Measurements from ENCODE around the gene DCDC1.

The DCDC1 gene

GRCh38 chr11:31361743-31362142 is 7.8 kb downstream of the DCDC1 start:
- H3K4me1 ChIP-seq (ENCODE audit: insufficient read depth, poor library complexity, severe bottlenecking), result no peaks in the 10 kb centered on the region
- no peak for DNase-seq (ENCODE audit: low spot score)
- H3K9me3 ChIP-seq (ENCODE audit: severe bottlenecking), result no peaks in the 10 kb centered on the region
- no peak for TF ChIP-seq CTCF (IDR thresholded peaks at IDR 0.05; ENCODE audit: poor library complexity, severe bottlenecking)
- no peak overlapping the region for H3K27ac ChIP-seq (ENCODE audit: poor library complexity, severe bottlenecking)
- H3K4me3 ChIP-seq (ENCODE audit: severe bottlenecking), result no peak overlapping the region
- ATAC-seq (ENCODE audit: low read depth), result no peak
- no peaks in the 10 kb centered on the region for H3K36me3 ChIP-seq (ENCODE audit: low read depth)
- H3K27me3 ChIP-seq (ENCODE audit: insufficient read depth, poor library complexity, severe bottlenecking), result peaks cover 2% of the 10 kb centered on the region

GRCh38 chr11:31355817-31356216 is 13.7 kb downstream of the DCDC1 start:
- no peaks in the 10 kb centered on the region for H3K36me3 ChIP-seq (ENCODE audit: low read depth)
- H3K27me3 ChIP-seq (ENCODE audit: insufficient read depth, poor library complexity, severe bottlenecking), result no peaks in the 10 kb centered on the region
- H3K27ac ChIP-seq (ENCODE audit: poor library complexity, severe bottlenecking), result no peak overlapping the region
- no peak for TF ChIP-seq CTCF (IDR thresholded peaks at IDR 0.05; ENCODE audit: poor library complexity, severe bottlenecking)
- no peak overlapping the region for H3K4me3 ChIP-seq (ENCODE audit: severe bottlenecking)
- H3K4me1 ChIP-seq (ENCODE audit: insufficient read depth, poor library complexity, severe bottlenecking), result no peaks in the 10 kb centered on the region
- DNase-seq (ENCODE audit: low spot score) (no peak), ATAC-seq (ENCODE audit: low read depth) (peak; percentile 58; the same call in 2 of the 3 replicates)
- no peaks in the 10 kb centered on the region for H3K9me3 ChIP-seq (ENCODE audit: severe bottlenecking)

- Histone ChIP-seq H3K4me3 (ENCODE audit: severe bottlenecking) (no peak overlapping the region), H3K4me1 (ENCODE audit: insufficient read depth, poor library complexity, severe bottlenecking) (no peaks in the 10 kb centered on the region), H3K9me3 (ENCODE audit: severe bottlenecking) (no peaks in the 10 kb centered on the region), H3K36me3 (ENCODE audit: low read depth) (no peaks in the 10 kb centered on the region), H3K27ac (ENCODE audit: poor library complexity, severe bottlenecking) (no peak overlapping the region), H3K27me3 (ENCODE audit: insufficient read depth, poor library complexity, severe bottlenecking) (no peaks in the 10 kb centered on the region)
- no peak for ATAC-seq (ENCODE audit: low read depth)
- no peak for TF ChIP-seq CTCF (IDR thresholded peaks at IDR 0.05; ENCODE audit: poor library complexity, severe bottlenecking)
- DNase-seq (ENCODE audit: low spot score), result no peak
These were observed 14.4 kb downstream of the DCDC1 start for GRCh38 chr11:31355131-31355530.

- no peak for TF ChIP-seq CTCF (IDR thresholded peaks at IDR 0.05; ENCODE audit: poor library complexity, severe bottlenecking)
- ATAC-seq (ENCODE audit: low read depth) (no peak), DNase-seq (ENCODE audit: low spot score) (no peak)
- no peaks in the 10 kb centered on the region for H3K4me1 ChIP-seq (ENCODE audit: insufficient read depth, poor library complexity, severe bottlenecking)
- H3K36me3 ChIP-seq (ENCODE audit: low read depth), result no peaks in the 10 kb centered on the region
- H3K9me3 ChIP-seq (ENCODE audit: severe bottlenecking), result no peaks in the 10 kb centered on the region
- H3K4me3 ChIP-seq (ENCODE audit: severe bottlenecking), result no peak overlapping the region
- no peak overlapping the region for H3K27ac ChIP-seq (ENCODE audit: poor library complexity, severe bottlenecking)
- H3K27me3 ChIP-seq (ENCODE audit: insufficient read depth, poor library complexity, severe bottlenecking), result no peaks in the 10 kb centered on the region
These were observed 18.4 kb downstream of the DCDC1 start for GRCh38 chr11:31351168-31351567.

- no peak overlapping the region for H3K27ac ChIP-seq (ENCODE audit: poor library complexity, severe bottlenecking)
- no peak overlapping the region for H3K4me3 ChIP-seq (ENCODE audit: severe bottlenecking)
- DNase-seq (ENCODE audit: low spot score) (no peak), ATAC-seq (ENCODE audit: low read depth) (no peak)
- H3K9me3 ChIP-seq (ENCODE audit: severe bottlenecking), result no peaks in the 10 kb centered on the region
- peak; percentile 43 for TF ChIP-seq CTCF (IDR thresholded peaks at IDR 0.05; ENCODE audit: poor library complexity, severe bottlenecking)
- H3K36me3 ChIP-seq (ENCODE audit: low read depth), result no peaks in the 10 kb centered on the region
- no peaks in the 10 kb centered on the region for H3K4me1 ChIP-seq (ENCODE audit: insufficient read depth, poor library complexity, severe bottlenecking)
- no peaks in the 10 kb centered on the region for H3K27me3 ChIP-seq (ENCODE audit: insufficient read depth, poor library complexity, severe bottlenecking)
These were observed 28.5 kb downstream of the DCDC1 start for GRCh38 chr11:31340903-31341572.

Data from RWPE2 (cell line).